ENCODE results near the gene KRTAP4-9.
A peak's percentile ranks its signal among the peaks of the same experiment; 100 is the strongest.
"Not testable (repeated sequence)": the region's sequence is repeated elsewhere in the genome, so short reads cannot be mapped to it uniquely, and the experiment has no call there.

The KRTAP4-9 gene

GRCh38 chr17:41076788-41077187, 28.4 kb upstream of the KRTAP4-9 start:
- ATAC-seq, result no peak
- Mint-ChIP-seq H3K27me3 (peaks cover 58% of the 10 kb centered on the region), H3K4me3 (no peak overlapping the region), H3K27ac (no peak overlapping the region), H3K9me3 (peaks cover 6% of the 10 kb centered on the region), H3K4me1 (no peaks in the 10 kb centered on the region), H3K36me3 (no peaks in the 10 kb centered on the region)

GRCh38 chr17:41082626-41083025, 22.6 kb upstream of the KRTAP4-9 start:
- Mint-ChIP-seq H3K27me3 (peaks cover 24% of the 10 kb centered on the region), H3K9me3 (no peaks in the 10 kb centered on the region), H3K36me3 (no peaks in the 10 kb centered on the region), H3K4me1 (no peaks in the 10 kb centered on the region), H3K4me3 (no peak overlapping the region), H3K27ac (no peak overlapping the region)
- ATAC-seq, result no peak

GRCh38 chr17:41083427-41083826, 21.8 kb upstream of the KRTAP4-9 start:
- not testable (repeated sequence) for H3K27ac Mint-ChIP-seq, H3K4me1 Mint-ChIP-seq, ATAC-seq, H3K9me3 Mint-ChIP-seq, H3K4me3 Mint-ChIP-seq, H3K36me3 Mint-ChIP-seq
- peaks cover 24% of the 10 kb centered on the region for H3K27me3 Mint-ChIP-seq

GRCh38 chr17:41084100-41084856, 20.9 kb upstream of the KRTAP4-9 start, which contains the start of gene KRTAP4-7:
Gene KRTAP4-7, plus strand, starts transcription at chr17:41084150. Its CDS starts 57 bp downstream, at chr17:41084207.
- H3K27me3 Mint-ChIP-seq, result peaks cover 24% of the 10 kb centered on the region
- not testable (repeated sequence) for H3K27ac Mint-ChIP-seq, H3K4me3 Mint-ChIP-seq, H3K4me1 Mint-ChIP-seq, ATAC-seq, H3K36me3 Mint-ChIP-seq, H3K9me3 Mint-ChIP-seq

- H3K36me3 Mint-ChIP-seq, H3K4me1 Mint-ChIP-seq, ATAC-seq, H3K9me3 Mint-ChIP-seq, H3K27ac Mint-ChIP-seq, H3K4me3 Mint-ChIP-seq: not testable (repeated sequence)
- peaks cover 12% of the 10 kb centered on the region for H3K27me3 Mint-ChIP-seq
Measured at GRCh38 chr17:41088760-41089352, 16.3 kb upstream of the KRTAP4-9 start.

GRCh38 chr17:41096055-41096454, 9.1 kb upstream of the KRTAP4-9 start:
- no peak overlapping the region for H3K4me3 Mint-ChIP-seq
- H3K27me3 Mint-ChIP-seq, result peaks cover 53% of the 10 kb centered on the region
- H3K36me3 Mint-ChIP-seq, result no peaks in the 10 kb centered on the region
- H3K4me1 Mint-ChIP-seq, result no peaks in the 10 kb centered on the region
- no peak overlapping the region for H3K27ac Mint-ChIP-seq
- no peaks in the 10 kb centered on the region for H3K9me3 Mint-ChIP-seq
- no peak for ATAC-seq

GRCh38 chr17:41098042-41098441, 7.1 kb upstream of the KRTAP4-9 start, which contains the start of gene KRTAP4-8:
Gene KRTAP4-8, minus strand, starts transcription at chr17:41098142. Its CDS starts 58 bp downstream, at chr17:41098084.
- H3K9me3 Mint-ChIP-seq, result no peaks in the 10 kb centered on the region
- no peak within 1 kb of the TSS for H3K4me3 Mint-ChIP-seq
- no peak within 1 kb of the TSS for H3K27ac Mint-ChIP-seq
- H3K4me1 Mint-ChIP-seq, result no peaks in the 10 kb centered on the region
- H3K36me3 Mint-ChIP-seq, result no peaks in the 10 kb centered on the region
- H3K27me3 Mint-ChIP-seq, result peaks cover 61% of the 10 kb centered on the region
- ATAC-seq, result no peak

GRCh38 chr17:41098481-41098880, 6.7 kb upstream of the KRTAP4-9 start:
- no peaks in the 10 kb centered on the region for H3K36me3 Mint-ChIP-seq
- H3K27ac Mint-ChIP-seq, result no peak overlapping the region
- H3K4me3 Mint-ChIP-seq, result no peak overlapping the region
- no peak for ATAC-seq
- no peaks in the 10 kb centered on the region for H3K9me3 Mint-ChIP-seq
- no peaks in the 10 kb centered on the region for H3K4me1 Mint-ChIP-seq
- peaks cover 61% of the 10 kb centered on the region for H3K27me3 Mint-ChIP-seq

- peaks cover 57% of the 10 kb centered on the region for H3K27me3 Mint-ChIP-seq
- H3K36me3 Mint-ChIP-seq, ATAC-seq, H3K4me3 Mint-ChIP-seq, H3K4me1 Mint-ChIP-seq, H3K27ac Mint-ChIP-seq, H3K9me3 Mint-ChIP-seq: not testable (repeated sequence)
Measured at GRCh38 chr17:41099682-41100480, 5.3 kb upstream of the KRTAP4-9 start.

GRCh38 chr17:41101586-41102259, 3.5 kb upstream of the KRTAP4-9 start, which contains the start of gene KRTAP4-16:
Gene KRTAP4-16, minus strand, starts transcription at chr17:41102209. Its CDS starts 0 bp downstream, at chr17:41102209.
- H3K4me1 Mint-ChIP-seq, result no peaks in the 10 kb centered on the region
- no peak within 1 kb of the TSS for H3K4me3 Mint-ChIP-seq
- H3K9me3 Mint-ChIP-seq, result no peaks in the 10 kb centered on the region
- peaks cover 51% of the 10 kb centered on the region for H3K27me3 Mint-ChIP-seq
- ATAC-seq, result no peak
- H3K27ac Mint-ChIP-seq, result no peak within 1 kb of the TSS
- no peaks in the 10 kb centered on the region for H3K36me3 Mint-ChIP-seq

GRCh38 chr17:41103896-41104295, 1.3 kb upstream of the KRTAP4-9 start:
- H3K4me1 Mint-ChIP-seq, result peaks cover 7% of the 10 kb centered on the region
- no peak for ATAC-seq
- H3K9me3 Mint-ChIP-seq, result no peaks in the 10 kb centered on the region

GRCh38 chr17:41104386-41105038, 677 bp upstream of the KRTAP4-9 start:
- ATAC-seq, H3K27ac Mint-ChIP-seq, H3K4me1 Mint-ChIP-seq, H3K9me3 Mint-ChIP-seq, H3K36me3 Mint-ChIP-seq, H3K4me3 Mint-ChIP-seq: not testable (repeated sequence)
- H3K27me3 Mint-ChIP-seq, result peaks cover 33% of the 10 kb centered on the region

More at GRCh38 chr17:41103896-41104295, 1.3 kb upstream of the KRTAP4-9 start:
- no peak overlapping the region for H3K4me3 Mint-ChIP-seq
- peaks cover 33% of the 10 kb centered on the region for H3K27me3 Mint-ChIP-seq
- H3K27ac Mint-ChIP-seq, result no peak overlapping the region
- H3K36me3 Mint-ChIP-seq, result no peaks in the 10 kb centered on the region

- Mint-ChIP-seq H3K4me1 (peaks cover 16% of the 10 kb centered on the region), H3K36me3 (peaks cover 7% of the 10 kb centered on the region), H3K4me3 (no peak overlapping the region), H3K9me3 (peaks cover 3% of the 10 kb centered on the region), H3K27ac (no peak overlapping the region), H3K27me3 (peaks cover 11% of the 10 kb centered on the region)
- ATAC-seq, result no peak
Measured at GRCh38 chr17:41107941-41108450, 2.8 kb downstream of the KRTAP4-9 start.

GRCh38 chr17:41108728-41109386, 3.7 kb downstream of the KRTAP4-9 start:
- H3K9me3 Mint-ChIP-seq, H3K27ac Mint-ChIP-seq, H3K36me3 Mint-ChIP-seq: not testable (repeated sequence)
- Mint-ChIP-seq H3K4me1 (peaks cover 16% of the 10 kb centered on the region), H3K27me3 (peaks cover 11% of the 10 kb centered on the region), H3K4me3 (peak overlapping the region; percentile 11)
- ATAC-seq, result peak; percentile 76
